HEK293 (cell line): Measurements from ENCODE around the gene MYOT.

Experiments used
- CTCF ChIA-PET: fragments of 350-600 bp; formaldehyde crosslinking; extraction: SDS; loops from one replicate; lab custom pipeline; 2021; ENCODE audit warnings: antibody characterized with exemption; lab: Yijun Ruan, JAX
- POLR2A ChIA-PET: fragments of 300-600 bp; formaldehyde crosslinking; extraction: SDS; loops from one replicate; lab custom pipeline; 2020; ENCODE audit warnings: antibody characterized with exemption, inconsistent platforms; lab: Yijun Ruan, JAX
- H3K27ac ChIP-seq: fragments of 200-500 bp; sonication (Bioruptor generic); 2 replicates; pipeline ENCODE4 v1.5.1; 2014; ENCODE audit warnings: low read depth, low read length, control low read depth, inconsistent platforms; ENCODE audit errors: extremely low read depth
- H3K36me3 ChIP-seq, 2 experiments: fragments of 200-500 bp in 1 of 2; sonication (Bioruptor generic) in 1 of 2; 1 replicate in 1 of 2; 2 replicates in 1 of 2; pipeline ENCODE4 v1.5.1; 2014 to 2017; ENCODE audit warnings: inconsistent platforms in 2 of 2, low read length in 2 of 2; ENCODE audit not compliant: control insufficient read depth in 2 of 2, insufficient read depth in 1 of 2
- H3K4me1 ChIP-seq: fragments of 200-500 bp; sonication (Bioruptor generic); 2 replicates; pipeline ENCODE4 v1.5.1; 2014; ENCODE audit warnings: mild to moderate bottlenecking, low read length, inconsistent platforms; ENCODE audit not compliant: control insufficient read depth, insufficient read depth
- H3K4me3 ChIP-seq: 2 replicates; pipeline ENCODE4 v1.5.1; 2011; ENCODE audit warnings: low read depth, mild to moderate bottlenecking, control low read depth, low read length, moderate library complexity
- H3K9me3 ChIP-seq: fragments of 200-500 bp; sonication (Bioruptor generic); 2 replicates; pipeline ENCODE4 v1.5.1; 2014; ENCODE audit warnings: low read depth, low read length, inconsistent platforms; ENCODE audit not compliant: control insufficient read depth, insufficient read depth
- HOXA7 ChIP-seq: sonication (generic); formaldehyde crosslinking; IDR thresholded peaks from 2 replicates; pipeline ENCODE4 v1.8.1; 2022; ENCODE audit warnings: missing genetic modification reagents, borderline replicate concordance
- HOXD13 ChIP-seq: sonication (generic); formaldehyde crosslinking; IDR thresholded peaks from 2 replicates; pipeline ENCODE4 v1.8.0; 2022; ENCODE audit warnings: missing genetic modification reagents, borderline replicate concordance
- KLF9 ChIP-seq: fragments of 450-650 bp; formaldehyde crosslinking; IDR thresholded peaks from 2 replicates; pipeline ENCODE4 v1.5.1; 2016; ENCODE audit warnings: missing biosample characterization, missing genetic modification characterization, low read depth
- TCF7L2 ChIP-seq: IDR thresholded peaks from 2 replicates; pipeline ENCODE4 v1.6.1; 2011; ENCODE audit warnings: low read depth, mild to moderate bottlenecking, inconsistent platforms, low read length, moderate library complexity, borderline replicate concordance
- YY2 ChIP-seq: fragments of 450-650 bp; formaldehyde crosslinking; IDR thresholded peaks from 2 replicates; pipeline ENCODE4 v1.5.1; 2016; ENCODE audit warnings: missing biosample characterization, missing genetic modification characterization
- ZBTB48 ChIP-seq: fragments of 450-650 bp; formaldehyde crosslinking; IDR thresholded peaks from 2 replicates; pipeline ENCODE4 v1.5.1; 2016; ENCODE audit warnings: missing biosample characterization, missing genetic modification characterization
- ZBTB7A ChIP-seq: fragments of 450-650 bp; formaldehyde crosslinking; IDR thresholded peaks from 2 replicates; pipeline ENCODE4 v1.5.1; 2016; ENCODE audit warnings: low read depth, missing biosample characterization, missing genetic modification characterization
- ZNF114 ChIP-seq: fragments of 450-650 bp; formaldehyde crosslinking; IDR thresholded peaks from 2 replicates; pipeline ENCODE4 v1.5.0; 2017; ENCODE audit warnings: missing biosample characterization, missing genetic modification characterization
- ZNF148 ChIP-seq: fragments of 450-650 bp; formaldehyde crosslinking; IDR thresholded peaks from 2 replicates; pipeline ENCODE4 v1.5.0; 2017; ENCODE audit warnings: missing biosample characterization, missing genetic modification characterization, borderline replicate concordance
- ZNF184 ChIP-seq: fragments of 450-650 bp; IDR thresholded peaks from 2 replicates; pipeline ENCODE4 v1.5.1; 2018; ENCODE audit warnings: missing biosample characterization, mild to moderate bottlenecking, missing genetic modification characterization
- ZNF292 ChIP-seq: fragments of 450-650 bp; formaldehyde crosslinking; IDR thresholded peaks from 2 replicates; pipeline ENCODE4 v1.5.1; 2016; ENCODE audit warnings: low read depth, missing biosample characterization, missing genetic modification characterization, borderline replicate concordance
- ZNF391 ChIP-seq: fragments of 450-650 bp; formaldehyde crosslinking; IDR thresholded peaks from 2 replicates; pipeline ENCODE4 v1.5.1; 2016; ENCODE audit warnings: low read depth, missing biosample characterization, missing genetic modification characterization, borderline replicate concordance
- ZNF394 ChIP-seq: fragments of 450-650 bp; formaldehyde crosslinking; IDR thresholded peaks from 2 replicates; pipeline ENCODE4 v1.5.1; 2016; ENCODE audit warnings: missing biosample characterization, missing genetic modification characterization, mild to moderate bottlenecking, moderate library complexity, borderline replicate concordance
- ZNF600 ChIP-seq: fragments of 450-650 bp; formaldehyde crosslinking; IDR thresholded peaks from 2 replicates; pipeline ENCODE4 v1.5.1; 2016; ENCODE audit warnings: missing biosample characterization, missing genetic modification characterization
- ZNF791 ChIP-seq: fragments of 450-650 bp; formaldehyde crosslinking; IDR thresholded peaks from 2 replicates; pipeline ENCODE4 v1.5.1; 2016; ENCODE audit warnings: missing biosample characterization, missing genetic modification characterization
- ZSCAN4 ChIP-seq: fragments of 450-650 bp; formaldehyde crosslinking; IDR thresholded peaks from 2 replicates; pipeline ENCODE4 v1.5.1; 2017; ENCODE audit warnings: missing biosample characterization, missing genetic modification characterization
- ZXDB ChIP-seq: fragments of 450-650 bp; formaldehyde crosslinking; IDR thresholded peaks from 2 replicates; pipeline ENCODE4 v1.5.1; 2016; ENCODE audit warnings: missing biosample characterization, missing genetic modification characterization
- TF ChIP-seq, protein P1 (sequence below): fragments of 450-650 bp; formaldehyde crosslinking; IDR thresholded peaks from 2 replicates; pipeline ENCODE4 v1.5.1; 2016; ENCODE audit warnings: missing biosample characterization, missing genetic modification characterization
- TF ChIP-seq, protein P2 (sequence below): fragments of 450-650 bp; formaldehyde crosslinking; IDR thresholded peaks from 2 replicates; pipeline ENCODE4 v1.5.1; 2017; ENCODE audit warnings: missing biosample characterization, missing genetic modification characterization
- TF ChIP-seq, protein P3 (sequence below): fragments of 450-650 bp; IDR thresholded peaks from 2 replicates; pipeline ENCODE4 v1.5.1; 2018; ENCODE audit warnings: missing biosample characterization, mild to moderate bottlenecking, missing genetic modification characterization
- TF ChIP-seq, protein P4 (sequence below): fragments of 450-650 bp; formaldehyde crosslinking; IDR thresholded peaks from 2 replicates; pipeline ENCODE4 v1.5.1; 2016; ENCODE audit warnings: missing biosample characterization, missing genetic modification characterization

The MYOT gene

GRCh38 chr5:137890845-137891244 lies 23.2 kb downstream of the MYOT start:
- H3K4me1 ChIP-seq, result peaks cover 11% of the 10 kb centered on the region
- H3K36me3 ChIP-seq, result no peaks in the 10 kb centered on the region
- no peak overlapping the region for H3K4me3 ChIP-seq
- no peak overlapping the region for H3K27ac ChIP-seq
- CTCF ChIA-PET, result interaction anchor here (0.5 to 2.2 kb wide), 5 partner anchors 9 to 274 kb away, joined by 3 to 10 read pairs (median 3); no protein-coding TSS in a partner anchor
- POLR2A ChIA-PET, result interaction anchor here (1.0 kb wide), 1 partner anchor 18 kb away, joined by 3 read pairs; no protein-coding TSS in a partner anchor
- no peak for TF ChIP-seq TCF7L2
- TF ChIP-seq ZNF148, result no peak
- TF ChIP-seq YY2 (tag by site-specific recombination), result no peak
- no peak for TF ChIP-seq ZBTB48
- no peak for TF ChIP-seq ZNF114 (tag by site-specific recombination)
- no peak for TF ChIP-seq ZNF184 (tag by site-specific recombination)
- no peak for TF ChIP-seq ZXDB (tag by site-specific recombination)
- TF ChIP-seq, protein P1, sequence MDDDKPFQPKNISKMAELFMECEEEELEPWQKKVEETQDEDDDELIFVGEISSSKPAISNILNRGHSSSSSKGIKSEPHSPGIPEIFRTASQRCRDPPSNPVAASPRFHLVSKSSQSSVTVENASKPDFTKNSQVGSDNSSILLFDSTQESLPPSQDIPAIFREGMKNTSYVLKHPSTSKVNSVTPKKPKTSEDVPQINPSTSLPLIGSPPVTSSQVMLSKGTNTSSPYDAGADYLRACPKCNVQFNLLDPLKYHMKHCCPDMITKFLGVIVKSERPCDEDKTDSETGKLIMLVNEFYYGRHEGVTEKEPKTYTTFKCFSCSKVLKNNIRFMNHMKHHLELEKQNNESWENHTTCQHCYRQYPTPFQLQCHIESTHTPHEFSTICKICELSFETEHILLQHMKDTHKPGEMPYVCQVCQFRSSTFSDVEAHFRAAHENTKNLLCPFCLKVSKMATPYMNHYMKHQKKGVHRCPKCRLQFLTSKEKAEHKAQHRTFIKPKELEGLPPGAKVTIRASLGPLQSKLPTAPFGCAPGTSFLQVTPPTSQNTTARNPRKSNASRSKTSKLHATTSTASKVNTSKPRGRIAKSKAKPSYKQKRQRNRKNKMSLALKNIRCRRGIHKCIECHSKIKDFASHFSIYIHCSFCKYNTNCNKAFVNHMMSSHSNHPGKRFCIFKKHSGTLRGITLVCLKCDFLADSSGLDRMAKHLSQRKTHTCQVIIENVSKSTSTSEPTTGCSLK, result no peak
- TF ChIP-seq, protein P2, sequence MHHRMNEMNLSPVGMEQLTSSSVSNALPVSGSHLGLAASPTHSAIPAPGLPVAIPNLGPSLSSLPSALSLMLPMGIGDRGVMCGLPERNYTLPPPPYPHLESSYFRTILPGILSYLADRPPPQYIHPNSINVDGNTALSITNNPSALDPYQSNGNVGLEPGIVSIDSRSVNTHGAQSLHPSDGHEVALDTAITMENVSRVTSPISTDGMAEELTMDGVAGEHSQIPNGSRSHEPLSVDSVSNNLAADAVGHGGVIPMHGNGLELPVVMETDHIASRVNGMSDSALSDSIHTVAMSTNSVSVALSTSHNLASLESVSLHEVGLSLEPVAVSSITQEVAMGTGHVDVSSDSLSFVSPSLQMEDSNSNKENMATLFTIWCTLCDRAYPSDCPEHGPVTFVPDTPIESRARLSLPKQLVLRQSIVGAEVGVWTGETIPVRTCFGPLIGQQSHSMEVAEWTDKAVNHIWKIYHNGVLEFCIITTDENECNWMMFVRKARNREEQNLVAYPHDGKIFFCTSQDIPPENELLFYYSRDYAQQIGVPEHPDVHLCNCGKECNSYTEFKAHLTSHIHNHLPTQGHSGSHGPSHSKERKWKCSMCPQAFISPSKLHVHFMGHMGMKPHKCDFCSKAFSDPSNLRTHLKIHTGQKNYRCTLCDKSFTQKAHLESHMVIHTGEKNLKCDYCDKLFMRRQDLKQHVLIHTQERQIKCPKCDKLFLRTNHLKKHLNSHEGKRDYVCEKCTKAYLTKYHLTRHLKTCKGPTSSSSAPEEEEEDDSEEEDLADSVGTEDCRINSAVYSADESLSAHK (tag by site-specific recombination), result no peak
- TF ChIP-seq HOXA7 (CRISPR knock-in tag), result no peak
- TF ChIP-seq, protein P3, sequence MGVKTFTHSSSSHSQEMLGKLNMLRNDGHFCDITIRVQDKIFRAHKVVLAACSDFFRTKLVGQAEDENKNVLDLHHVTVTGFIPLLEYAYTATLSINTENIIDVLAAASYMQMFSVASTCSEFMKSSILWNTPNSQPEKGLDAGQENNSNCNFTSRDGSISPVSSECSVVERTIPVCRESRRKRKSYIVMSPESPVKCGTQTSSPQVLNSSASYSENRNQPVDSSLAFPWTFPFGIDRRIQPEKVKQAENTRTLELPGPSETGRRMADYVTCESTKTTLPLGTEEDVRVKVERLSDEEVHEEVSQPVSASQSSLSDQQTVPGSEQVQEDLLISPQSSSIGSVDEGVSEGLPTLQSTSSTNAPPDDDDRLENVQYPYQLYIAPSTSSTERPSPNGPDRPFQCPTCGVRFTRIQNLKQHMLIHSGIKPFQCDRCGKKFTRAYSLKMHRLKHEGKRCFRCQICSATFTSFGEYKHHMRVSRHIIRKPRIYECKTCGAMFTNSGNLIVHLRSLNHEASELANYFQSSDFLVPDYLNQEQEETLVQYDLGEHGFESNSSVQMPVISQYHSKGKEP (tag by site-specific recombination), result no peak
- no peak for TF ChIP-seq ZNF391 (tag by site-specific recombination)
- TF ChIP-seq ZBTB7A (tag by site-specific recombination), result no peak
- TF ChIP-seq KLF9 (tag by site-specific recombination), result no peak
- no peak for TF ChIP-seq ZSCAN4
- H3K9me3 ChIP-seq, result no peaks in the 10 kb centered on the region

- no peak for TF ChIP-seq ZNF292 (tag by site-specific recombination)
- TF ChIP-seq ZNF184 (tag by site-specific recombination), result no peak
- 0 out of 2 replicates have a peak, but pooled peaks have one; percentile 2 for TF ChIP-seq ZNF394 (tag by site-specific recombination)
- TF ChIP-seq, protein P4, sequence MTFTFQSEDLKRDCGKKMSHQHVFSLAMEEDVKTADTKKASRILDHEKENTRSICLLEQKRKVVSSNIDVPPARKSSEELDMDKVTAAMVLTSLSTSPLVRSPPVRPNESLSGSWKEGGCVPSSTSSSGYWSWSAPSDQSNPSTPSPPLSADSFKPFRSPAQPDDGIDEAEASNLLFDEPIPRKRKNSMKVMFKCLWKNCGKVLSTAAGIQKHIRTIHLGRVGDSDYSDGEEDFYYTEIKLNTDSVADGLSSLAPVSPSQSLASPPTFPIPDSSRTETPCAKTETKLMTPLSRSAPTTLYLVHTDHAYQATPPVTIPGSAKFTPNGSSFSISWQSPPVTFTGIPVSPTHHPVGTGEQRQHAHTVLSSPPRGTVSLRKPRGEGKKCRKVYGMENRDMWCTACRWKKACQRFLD (tag by site-specific recombination), result no peak
- 0 out of 2 replicates have a peak, but pooled peaks have one; percentile 13 for TF ChIP-seq ZNF600
- no peak for TF ChIP-seq ZNF791 (tag by site-specific recombination)
- no peak for TF ChIP-seq HOXD13 (CRISPR knock-in tag)
- H3K27ac ChIP-seq, result no peak overlapping the region
- peaks cover 5% of the 10 kb centered on the region for H3K4me1 ChIP-seq
- no peaks in the 10 kb centered on the region for H3K9me3 ChIP-seq
- H3K4me3 ChIP-seq, result no peak overlapping the region
- ChIA-PET POLR2A (no interaction called here), CTCF (interaction anchor here (1.4 to 2.2 kb wide), 2 partner anchors 10 to 112 kb away, joined by 8 to 10 read pairs; no protein-coding TSS in a partner anchor)
- no peaks in the 10 kb centered on the region for H3K36me3 ChIP-seq
These were observed 24.2 kb downstream of the MYOT start for GRCh38 chr5:137891849-137892248.
